NOMO-1 (cell line): Measurements from ENCODE around the gene MGMT.

Source experiments
- DNase-seq, 2 experiments: peaks; one replicate each; lab custom pipeline; 2025; ENCODE audit not compliant: unreplicated experiment in 2 of 2; lab: John Stamatoyannopoulos, UW

MGMT gene

DNA sequence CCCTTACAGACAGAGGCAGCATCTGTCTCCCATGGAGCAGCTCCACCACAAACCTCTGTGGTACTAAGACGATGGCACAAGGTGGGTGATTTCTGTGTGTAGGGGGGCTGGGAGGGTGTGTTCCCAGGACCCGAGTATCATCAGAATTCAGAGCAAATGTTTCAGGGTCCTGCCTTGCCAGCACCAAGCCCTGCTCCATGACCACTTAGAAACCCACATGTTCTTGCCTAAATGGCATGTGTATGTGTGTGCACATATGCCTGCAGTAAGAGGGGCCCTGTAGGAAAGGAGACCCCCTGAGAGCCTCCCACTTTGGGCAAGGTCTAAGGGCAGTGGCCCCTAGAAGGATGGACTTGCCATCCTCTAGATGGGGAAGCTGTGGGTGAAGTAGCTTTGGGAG lies 17.1 kb upstream of the MGMT start:
- DNase-seq: no peak

DNA sequence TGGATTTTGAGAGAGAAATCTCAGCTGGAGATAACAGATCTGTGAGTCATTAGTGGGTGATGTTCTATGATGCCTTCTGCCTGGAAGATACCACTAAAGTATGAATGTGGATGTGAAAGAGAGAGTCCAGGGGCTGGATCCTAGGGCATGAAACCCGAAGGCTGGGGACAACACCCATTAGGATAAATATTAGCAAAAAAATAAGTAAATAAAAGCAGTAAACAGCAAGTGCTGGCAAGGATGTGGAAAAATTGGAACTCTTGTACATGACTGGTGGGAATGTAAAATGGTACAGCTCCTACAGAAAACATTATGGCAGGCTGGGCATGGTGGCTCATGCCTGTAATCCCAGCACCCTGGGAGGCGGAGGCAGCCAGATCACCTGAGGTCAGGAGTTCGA lies 16.6 kb upstream of the MGMT start:
- no peak for DNase-seq

DNA sequence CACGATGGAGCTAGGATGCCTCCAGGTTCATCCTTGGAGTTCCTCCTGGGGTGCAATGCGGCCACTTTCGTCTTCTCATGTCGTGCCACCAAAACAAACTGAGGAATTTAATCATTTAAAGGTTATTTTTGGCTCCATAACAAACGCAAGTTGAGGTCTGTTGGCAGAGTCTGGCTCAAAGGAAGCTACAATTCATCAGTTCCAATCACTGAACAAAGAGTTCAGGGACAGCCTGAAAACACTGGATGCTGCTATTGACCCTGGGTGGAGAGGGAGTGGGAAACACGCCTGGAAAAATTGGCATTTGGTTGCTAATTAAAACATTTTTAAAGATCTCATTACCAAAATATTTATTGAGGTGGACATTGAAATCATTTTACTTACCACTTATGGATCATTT lies 11.4 kb upstream of the MGMT start:
- DNase-seq: no peak

DNA sequence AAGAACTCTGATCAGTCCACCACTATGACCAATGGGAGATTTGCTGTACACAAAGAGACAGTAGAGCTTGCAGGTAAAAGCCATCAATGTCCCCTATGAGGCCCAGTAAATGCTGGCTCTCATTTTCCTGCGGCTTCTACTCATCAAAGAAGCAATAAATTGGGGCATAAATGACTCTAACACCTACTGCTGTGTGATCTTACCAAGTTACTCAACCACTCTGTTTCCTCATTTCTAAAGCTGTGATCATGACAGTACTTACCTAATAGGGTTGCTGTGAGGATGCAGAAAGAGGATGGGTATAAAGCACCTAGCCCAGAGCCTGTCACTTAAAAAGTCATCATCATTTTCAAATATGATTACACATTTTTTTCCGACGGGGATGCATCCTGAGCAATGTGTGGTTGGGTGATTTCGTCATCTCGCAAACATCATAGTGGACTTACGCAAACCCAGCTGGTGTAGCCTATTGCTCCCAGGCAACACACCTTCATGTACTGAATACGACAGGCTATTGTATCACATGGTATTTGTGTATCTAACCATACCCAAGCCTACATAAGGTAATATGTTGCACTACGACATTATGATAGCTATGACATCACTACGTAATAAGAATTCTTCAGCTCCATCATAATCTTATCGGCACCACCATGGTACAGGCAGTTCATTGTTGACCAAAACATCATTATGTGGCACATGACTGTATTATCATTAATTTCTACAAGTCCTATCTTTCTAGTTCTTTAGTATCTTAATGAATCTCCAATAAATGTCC lies 7.1 kb upstream of the MGMT start:
- no peak for DNase-seq

DNA sequence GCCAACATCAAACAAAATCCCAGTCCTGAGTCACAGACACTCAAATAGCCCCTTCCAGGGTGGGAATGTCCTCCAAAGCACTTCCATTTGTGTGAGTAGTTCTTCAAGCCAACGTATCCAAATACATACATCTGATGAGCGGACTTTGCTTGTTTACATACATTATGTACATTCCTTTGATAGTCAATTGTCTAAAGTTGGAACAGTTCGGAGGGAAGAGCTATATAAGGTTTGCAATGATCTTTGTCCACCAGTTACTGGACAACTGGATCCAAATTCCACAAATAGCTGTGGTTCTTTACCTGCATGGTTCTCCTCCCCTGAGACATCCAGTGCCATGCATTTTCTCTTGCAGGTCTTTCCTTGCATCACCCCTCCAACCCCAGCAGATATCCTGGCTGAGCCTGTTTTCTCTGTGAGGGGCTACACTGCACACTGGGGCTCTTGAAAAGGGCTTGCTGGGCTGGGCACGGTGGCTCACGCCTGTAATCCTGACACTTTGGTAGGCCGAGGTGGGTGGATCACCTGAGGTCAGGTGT lies 4.7 kb upstream of the MGMT start:
- DNase-seq: no peak

DNA sequence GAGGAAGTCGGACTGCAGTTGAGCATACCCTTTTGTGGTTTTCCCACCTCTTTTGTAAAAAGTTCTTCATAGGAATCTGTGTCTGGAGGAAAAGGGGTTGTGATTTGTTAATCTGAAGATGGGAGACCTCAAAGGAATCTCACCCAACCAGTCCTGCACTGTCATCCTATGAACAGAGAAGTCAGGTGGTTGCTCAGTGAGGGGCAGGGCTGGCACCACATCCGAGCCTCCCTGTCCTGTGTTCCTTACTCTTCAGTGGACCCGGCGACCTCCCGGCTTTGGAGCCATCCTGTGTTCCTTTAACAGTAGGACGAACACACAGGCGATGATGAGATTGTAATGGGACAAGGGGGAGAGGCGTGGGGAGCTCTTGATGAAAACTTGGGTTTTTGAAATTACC lies 2.8 kb upstream of the MGMT start:
- DNase-seq: no peak

DNA sequence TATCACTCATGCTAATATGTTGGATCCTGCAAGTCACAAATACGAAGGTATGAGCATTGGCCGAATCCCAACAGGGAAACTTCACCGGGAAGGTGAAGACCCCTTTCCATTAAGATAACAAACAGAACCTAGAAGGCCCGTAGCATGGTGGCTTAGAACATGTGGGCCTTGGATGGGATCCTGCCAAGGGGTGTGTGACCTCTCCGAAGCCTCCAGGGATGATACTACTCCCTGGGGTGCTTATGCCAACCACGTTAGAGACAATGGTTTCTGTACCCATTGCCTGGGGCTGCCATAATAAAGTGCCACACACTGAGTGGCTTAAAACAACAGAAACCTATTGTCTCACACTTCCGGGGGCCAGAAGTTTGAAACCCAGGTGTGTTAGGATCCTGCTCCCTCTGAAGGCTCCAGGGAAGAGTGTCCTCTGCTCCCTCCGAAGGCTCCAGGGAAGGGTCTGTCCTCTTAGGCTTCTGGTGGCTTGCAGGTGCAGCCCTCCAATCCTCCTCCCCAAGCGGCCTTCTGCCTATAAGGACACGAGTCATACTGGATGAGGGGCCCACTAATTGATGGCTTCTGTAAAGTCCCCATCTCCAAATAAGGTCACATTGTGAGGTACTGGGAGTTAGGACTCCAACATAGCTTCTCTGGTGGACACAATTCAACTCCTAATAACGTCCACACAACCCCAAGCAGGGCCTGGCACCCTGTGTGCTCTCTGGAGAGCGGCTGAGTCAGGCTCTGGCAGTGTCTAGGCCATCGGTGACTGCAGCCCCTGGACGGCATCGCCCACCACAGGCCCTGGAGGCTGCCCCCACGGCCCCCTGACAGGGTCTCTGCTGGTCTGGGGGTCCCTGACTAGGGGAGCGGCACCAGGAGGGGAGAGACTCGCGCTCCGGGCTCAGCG lies 992 bp upstream of the MGMT start:
- no peak for DNase-seq

DNA sequence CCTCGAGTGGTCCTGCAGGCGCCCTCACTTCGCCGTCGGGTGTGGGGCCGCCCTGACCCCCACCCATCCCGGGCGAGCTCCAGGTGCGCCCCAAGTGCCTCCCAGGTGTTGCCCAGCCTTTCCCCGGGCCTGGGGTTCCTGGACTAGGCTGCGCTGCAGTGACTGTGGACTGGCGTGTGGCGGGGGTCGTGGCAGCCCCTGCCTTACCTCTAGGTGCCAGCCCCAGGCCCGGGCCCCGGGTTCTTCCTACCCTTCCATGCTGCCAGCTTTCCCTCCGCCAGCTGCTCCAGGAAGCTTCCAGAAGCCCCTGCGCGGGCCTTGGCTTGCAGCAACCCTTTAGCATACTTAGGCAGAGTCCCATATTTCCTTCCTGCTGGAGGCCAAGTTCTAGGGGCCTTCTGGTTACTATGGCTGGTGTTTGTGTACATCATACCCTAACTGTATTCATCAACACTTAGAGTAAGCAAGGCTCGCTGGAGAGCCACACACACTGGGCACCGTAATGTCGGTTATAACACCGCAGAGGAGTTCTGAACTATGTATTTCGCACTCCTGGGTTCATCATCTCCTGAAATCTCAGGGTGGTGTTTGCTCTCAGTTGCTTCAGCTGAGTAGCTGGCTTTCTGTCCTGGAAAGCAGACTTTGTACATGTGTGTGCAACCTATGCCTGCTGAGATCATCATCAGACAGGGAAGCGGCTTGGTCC lies 471 bp downstream of the MGMT start:
- no peak for DNase-seq

DNA sequence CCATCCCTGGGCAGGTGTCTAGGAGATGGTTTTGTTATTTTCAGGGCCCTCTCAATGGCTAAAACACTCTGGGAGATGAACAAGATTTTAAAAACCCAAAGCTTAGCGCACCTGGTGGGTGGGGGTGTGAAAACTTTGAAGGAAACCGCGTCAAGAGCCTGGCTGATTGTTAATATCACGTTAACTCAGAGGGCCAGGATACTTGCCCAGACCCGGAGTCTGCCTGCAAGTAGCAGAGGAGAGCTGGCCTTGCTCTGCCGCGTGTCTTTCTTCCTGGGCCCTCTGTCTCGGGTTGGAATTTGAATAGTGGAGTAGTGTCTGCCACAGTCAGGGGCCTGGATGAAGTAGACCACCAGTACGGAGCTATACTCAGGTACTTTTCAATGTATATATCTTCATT lies 1.1 kb downstream of the MGMT start:
- no peak for DNase-seq

DNA sequence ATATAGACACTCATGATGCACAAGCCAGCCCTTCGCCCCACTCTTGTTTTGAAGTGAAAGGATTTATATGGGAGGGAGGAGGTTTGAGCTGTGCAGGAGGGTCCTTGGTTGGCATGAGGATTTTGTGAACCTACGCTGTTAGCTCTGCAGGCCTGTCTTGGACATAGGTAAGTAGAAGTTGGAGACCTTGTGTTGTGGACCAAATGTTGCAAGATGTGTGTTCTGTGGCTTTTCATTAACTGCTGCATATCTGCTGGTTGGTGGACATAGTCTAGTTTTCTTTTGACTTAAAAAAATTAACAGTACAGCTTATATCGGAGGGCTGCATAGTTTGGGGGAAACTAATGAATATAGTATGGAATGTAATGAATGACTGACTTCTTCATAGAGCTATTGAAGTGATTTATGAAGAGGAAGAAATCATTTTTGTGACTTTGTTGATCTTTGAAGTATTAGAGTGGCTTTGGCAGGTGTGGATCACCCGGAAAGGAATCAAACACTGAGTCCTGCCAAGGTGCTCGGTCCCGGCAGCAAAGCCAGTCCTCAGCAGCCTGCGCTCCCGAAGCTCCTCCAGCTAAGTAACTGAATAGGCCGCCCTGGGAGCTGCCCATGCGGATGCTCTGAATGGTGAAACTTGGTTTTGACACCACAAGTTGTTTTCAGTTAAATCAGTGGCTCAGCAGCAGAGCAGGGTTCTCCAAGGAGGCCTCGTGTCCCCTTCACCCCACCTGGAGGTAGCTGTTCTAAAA lies 3.2 kb downstream of the MGMT start:
- DNase-seq: no peak

DNA sequence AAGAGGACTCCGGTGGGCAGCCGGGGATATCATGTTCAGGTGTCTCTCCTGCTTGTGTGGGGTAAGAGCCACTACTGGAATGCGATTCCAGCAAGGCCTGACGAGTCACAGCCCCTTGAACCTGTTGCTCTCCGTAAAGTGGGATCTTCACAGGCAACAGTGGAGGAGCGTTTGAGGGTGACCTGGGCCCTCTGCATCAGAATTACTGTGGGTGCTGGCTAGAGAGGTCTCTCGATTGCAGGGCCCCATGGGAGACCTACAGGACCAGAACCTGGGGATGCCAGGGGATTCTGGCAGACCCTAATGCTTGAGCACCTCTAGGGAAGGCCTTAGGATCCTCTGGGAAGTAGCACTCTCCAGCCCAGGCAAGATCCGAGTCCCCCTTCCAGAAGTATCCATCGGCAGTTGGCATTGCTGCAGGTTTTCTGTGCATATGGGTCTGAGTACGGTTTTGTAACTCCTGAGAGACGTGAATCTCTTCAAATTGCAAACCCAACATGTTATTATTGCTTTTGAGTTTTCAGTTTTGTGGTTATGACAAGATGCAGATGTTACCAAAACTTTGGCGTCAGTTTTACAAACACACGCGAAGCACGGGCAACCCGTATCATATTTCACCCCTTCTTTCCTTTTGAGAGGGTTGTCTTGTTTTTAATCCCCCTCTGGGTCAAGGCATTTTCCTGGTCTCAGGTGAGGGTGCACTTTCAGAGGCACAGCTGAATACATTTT lies 4.6 kb downstream of the MGMT start:
- DNase-seq: no peak

DNA sequence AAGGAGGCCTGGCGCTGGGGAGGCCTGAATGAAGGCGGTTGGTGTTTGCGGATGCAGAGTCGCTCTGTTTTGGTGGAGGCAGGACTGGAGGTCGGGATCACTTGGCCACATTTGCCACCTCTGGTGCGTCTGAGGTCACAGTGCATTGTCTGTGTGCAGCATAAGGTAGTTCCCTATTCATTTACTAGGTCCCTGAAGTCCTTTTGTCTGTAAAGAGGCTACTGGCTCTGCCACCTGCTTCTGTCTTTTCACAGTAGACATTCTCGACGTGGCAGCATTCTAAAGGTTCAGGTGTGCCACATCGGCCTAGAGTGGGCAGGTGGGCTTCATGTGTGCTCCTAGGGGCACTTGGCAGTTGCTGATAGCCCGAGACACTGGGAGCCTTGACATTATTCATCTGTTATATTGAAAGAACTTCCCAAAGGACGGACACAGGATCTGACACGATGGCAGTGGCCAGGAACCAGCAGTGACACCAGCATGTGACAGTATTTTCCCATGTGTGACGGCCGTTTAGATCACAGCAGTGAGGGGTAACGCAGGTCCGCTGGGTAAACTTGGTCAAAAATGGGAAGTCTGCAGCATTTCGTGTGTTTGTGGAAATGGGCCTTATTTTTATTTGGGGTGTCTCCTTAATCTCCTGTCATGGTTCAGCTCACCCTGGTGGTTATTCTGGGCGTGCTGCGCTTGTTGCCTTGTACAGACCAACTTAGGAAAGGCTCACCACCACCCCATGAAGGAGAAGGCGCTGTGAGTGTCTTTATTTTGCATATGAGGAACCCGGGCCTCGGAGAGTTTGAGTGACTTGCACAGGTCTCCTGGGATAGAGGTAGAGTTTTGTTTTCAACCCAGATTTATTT lies 5.9 kb downstream of the MGMT start:
- no peak for DNase-seq

DNA sequence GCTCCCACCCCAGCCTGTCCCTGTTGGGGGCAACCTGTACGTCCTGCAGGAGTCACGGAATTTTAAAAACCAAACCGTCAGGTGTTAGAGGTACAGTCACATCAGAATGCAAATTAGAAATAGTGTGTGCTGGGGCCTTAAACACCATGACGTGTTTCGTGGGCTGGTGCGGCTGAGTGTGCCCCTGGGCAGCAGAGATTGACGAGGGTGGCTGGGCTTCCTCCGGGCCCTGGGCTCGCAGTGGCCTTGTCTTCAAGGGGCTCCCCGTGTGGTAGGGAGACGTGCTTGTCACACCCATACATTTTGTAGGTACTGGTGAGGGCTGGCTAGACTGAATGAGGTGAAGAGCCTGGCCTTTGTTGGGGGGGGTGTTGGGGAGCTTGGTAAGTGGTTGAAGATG lies 7.6 kb downstream of the MGMT start:
- DNase-seq: no peak

DNA sequence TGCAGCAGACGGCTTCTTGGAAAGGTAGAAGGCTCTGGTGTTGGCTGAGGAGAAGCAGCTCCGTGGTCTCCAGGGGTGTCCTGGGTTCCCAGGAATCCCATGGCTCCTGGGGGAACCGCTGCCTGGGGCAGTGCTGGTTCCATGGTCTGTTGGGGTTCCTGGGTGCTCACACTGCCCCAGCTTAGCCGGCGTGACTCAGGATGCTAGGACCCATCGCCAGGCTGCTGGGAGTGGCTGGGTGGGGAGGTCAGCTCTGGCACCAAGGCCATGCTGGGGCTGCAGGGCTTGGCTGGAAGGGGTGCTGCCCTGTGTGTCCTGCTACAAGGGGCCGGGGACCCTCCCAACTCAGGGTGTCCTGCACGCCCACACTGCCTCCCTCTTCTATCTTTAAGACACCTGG lies 9.4 kb downstream of the MGMT start:
- DNase-seq: no peak

DNA sequence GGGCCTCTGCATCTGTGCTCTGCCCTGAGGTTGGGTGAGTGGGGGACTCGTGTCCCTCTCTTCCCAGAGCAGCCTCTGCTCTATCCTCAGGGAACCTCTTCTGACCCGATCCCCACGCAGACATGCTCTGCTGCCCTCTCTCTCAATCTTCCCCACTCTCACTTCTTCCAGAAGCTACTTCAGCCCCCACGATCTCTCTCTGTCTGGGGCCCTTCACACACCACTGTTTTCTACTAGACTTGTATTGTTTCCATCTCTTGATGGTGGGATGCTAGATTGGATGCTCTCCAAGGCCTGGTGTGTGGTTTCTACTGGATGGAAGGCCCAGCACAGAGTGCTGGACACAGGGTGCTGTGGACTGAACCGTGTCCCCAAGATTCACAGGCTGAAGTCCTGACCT lies 10.0 kb downstream of the MGMT start:
- no peak for DNase-seq

DNA sequence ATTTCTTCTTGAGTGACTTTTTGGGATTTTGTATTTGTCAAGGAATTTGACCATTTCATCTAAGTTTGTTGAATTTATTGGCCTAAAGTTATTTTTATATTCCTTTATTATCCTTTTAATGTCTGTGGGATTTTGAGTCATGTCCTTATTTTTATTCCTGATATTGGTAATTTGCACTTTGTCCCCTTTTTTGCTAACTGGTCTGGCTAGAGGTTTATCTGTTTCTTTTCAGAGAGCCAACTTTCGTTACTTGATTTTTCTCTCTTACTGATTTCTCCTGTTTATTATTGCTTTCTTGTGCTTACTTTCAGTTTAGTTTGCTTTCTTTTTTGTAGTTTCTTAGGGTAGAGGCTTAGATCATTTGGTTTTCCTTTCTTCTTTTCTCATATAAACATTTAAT lies 14.6 kb downstream of the MGMT start:
- no peak for DNase-seq

DNA sequence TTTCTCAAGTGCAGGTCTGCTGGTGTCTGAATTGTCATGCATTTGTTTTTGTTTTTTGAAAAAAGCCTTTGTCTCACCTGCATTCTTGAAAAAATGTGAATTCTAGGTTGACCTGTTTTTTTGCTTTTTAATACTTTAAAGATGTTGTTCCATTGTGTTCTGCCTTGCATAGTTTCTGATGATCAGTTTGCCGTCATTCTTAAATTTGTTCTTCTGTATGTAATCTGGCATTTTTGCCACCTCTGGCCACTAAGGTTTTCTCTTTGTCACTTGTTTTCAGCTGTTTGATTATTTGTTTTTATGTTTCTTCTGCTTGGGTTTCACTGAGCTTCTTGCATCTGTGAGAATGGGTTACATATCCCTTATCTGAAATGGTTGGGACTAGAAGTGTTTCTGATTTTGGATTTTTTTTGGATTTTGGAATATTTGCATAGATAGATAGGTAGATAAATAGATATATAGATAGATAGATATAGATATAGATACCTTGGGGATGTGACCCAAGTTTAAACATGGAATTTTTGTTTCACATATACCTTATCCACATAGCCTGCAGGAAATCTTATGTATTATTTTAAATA lies 16.5 kb downstream of the MGMT start:
- DNase-seq: no peak

DNA sequence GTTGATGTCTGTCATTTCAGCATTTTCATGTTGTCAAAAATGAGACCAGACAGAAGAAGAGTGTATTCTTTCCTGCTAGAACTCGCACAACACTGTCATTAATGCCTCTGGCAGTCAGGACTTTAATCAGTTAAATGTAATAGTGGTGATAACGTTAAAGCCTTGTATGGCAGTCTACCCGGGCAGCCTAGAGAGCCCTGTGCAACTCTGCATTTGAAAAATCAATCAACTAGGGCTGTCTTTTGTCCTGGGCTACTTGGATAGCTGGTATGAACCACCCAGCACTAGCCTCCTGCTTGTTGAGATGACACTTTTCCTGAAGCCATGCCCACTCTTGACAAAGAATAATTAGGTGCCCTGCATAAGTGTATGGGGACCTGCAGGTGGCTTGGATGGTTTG lies 19.8 kb downstream of the MGMT start:
- DNase-seq: no peak
